ENCODE results near the gene MRPL28.

MRPL28 gene

DNA sequence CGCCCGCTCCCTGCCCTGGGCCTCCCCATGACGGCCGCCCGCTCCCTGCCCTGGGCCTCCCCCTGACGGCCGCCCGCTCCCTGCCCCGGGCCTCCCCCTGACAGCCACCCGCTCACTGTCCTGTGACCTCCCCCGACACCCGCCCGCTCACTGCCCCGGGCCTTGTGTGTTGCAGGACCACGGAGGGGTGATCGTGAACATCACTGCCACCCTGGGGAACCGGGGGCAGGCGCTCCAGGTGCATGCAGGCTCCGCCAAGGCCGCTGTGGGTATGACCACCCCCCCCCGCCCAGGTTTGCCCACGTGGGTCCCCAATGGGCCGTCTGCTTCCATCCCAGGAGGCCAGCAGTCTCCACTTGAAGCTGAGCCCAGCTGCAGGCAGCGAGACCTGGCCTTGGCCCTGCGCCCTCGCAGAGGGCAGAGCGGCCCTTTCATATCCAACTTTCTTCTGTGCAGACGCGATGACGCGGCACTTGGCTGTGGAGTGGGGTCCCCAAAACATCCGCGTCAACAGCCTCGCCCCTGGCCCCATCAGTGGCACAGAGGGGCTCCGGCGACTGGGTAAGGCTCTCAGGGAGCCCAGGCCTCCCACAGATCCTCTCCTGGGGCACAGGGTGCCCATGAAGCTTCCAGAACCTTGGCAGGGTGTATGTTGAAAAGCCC lies 40.3 kb upstream of the MRPL28 start:
- H3K36me3 ChIP-seq (ENCODE audit: control insufficient read depth, low read length): no peaks in the 10 kb centered on the region
- no peaks in the 10 kb centered on the region for H4K20me1 ChIP-seq (ENCODE audit: control insufficient read depth, insufficient read depth, low read depth, low read length)
- no peak overlapping the region for H3K4me2 ChIP-seq (ENCODE audit: low read length)
- H3F3A ChIP-seq (ENCODE audit: control insufficient read depth, insufficient read depth): no peaks in the 10 kb centered on the region
- no peaks in the 10 kb centered on the region for H3K9me3 ChIP-seq (ENCODE audit: control insufficient read depth, insufficient read depth, low read length)
- H3K4me3 ChIP-seq (ENCODE audit: low read length): no peak overlapping the region
- H3K4me1 ChIP-seq (ENCODE audit: control insufficient read depth, low read length): no peaks in the 10 kb centered on the region
- H3K27me3 ChIP-seq (ENCODE audit: control insufficient read depth, low read length): no peaks in the 10 kb centered on the region
- H3K9me2 ChIP-seq (replicated peaks; ENCODE audit: control insufficient read depth, low read length): no peaks in the 10 kb centered on the region
- TF ChIP-seq, protein P1, sequence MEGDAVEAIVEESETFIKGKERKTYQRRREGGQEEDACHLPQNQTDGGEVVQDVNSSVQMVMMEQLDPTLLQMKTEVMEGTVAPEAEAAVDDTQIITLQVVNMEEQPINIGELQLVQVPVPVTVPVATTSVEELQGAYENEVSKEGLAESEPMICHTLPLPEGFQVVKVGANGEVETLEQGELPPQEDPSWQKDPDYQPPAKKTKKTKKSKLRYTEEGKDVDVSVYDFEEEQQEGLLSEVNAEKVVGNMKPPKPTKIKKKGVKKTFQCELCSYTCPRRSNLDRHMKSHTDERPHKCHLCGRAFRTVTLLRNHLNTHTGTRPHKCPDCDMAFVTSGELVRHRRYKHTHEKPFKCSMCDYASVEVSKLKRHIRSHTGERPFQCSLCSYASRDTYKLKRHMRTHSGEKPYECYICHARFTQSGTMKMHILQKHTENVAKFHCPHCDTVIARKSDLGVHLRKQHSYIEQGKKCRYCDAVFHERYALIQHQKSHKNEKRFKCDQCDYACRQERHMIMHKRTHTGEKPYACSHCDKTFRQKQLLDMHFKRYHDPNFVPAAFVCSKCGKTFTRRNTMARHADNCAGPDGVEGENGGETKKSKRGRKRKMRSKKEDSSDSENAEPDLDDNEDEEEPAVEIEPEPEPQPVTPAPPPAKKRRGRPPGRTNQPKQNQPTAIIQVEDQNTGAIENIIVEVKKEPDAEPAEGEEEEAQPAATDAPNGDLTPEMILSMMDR (IDR thresholded peaks at IDR 0.05; ENCODE audit: low read depth, low read length, poor library complexity, severe bottlenecking): no peak
- TF ChIP-seq EZH2phosphoT487 (IDR thresholded peaks at IDR 0.05; ENCODE audit: borderline replicate concordance, low read length): no peak
- H3K27ac ChIP-seq (ENCODE audit: low read depth, low read length): no peak overlapping the region
- no peaks in the 10 kb centered on the region for H3K79me2 ChIP-seq (ENCODE audit: control insufficient read depth, low read length)

DNA sequence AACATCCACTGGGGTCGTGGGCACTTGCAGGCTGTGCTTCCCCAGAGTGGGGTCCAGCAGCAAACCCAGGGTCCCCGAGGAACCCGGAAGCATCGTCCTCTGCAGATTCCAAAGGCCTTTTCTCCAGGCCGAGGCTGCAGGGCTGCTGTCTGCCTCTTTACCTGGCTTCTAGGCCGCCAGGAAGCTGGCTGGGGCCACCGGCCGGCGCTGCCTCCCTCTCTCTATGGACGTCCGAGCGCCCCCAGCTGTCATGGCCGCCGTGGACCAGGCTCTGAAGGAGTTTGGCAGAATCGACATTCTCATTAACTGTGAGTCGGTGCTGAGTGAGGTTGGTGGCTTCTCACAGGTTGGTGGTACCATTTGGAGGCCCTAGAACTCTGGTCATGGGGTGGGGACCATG lies 36.9 kb upstream of the MRPL28 start:
- H4K20me1 ChIP-seq (ENCODE audit: control insufficient read depth, insufficient read depth, low read depth, low read length): no peaks in the 10 kb centered on the region
- no peaks in the 10 kb centered on the region; the same call in 1 of the 2 replicates for H3F3A ChIP-seq (ENCODE audit: control insufficient read depth, insufficient read depth)

DNA sequence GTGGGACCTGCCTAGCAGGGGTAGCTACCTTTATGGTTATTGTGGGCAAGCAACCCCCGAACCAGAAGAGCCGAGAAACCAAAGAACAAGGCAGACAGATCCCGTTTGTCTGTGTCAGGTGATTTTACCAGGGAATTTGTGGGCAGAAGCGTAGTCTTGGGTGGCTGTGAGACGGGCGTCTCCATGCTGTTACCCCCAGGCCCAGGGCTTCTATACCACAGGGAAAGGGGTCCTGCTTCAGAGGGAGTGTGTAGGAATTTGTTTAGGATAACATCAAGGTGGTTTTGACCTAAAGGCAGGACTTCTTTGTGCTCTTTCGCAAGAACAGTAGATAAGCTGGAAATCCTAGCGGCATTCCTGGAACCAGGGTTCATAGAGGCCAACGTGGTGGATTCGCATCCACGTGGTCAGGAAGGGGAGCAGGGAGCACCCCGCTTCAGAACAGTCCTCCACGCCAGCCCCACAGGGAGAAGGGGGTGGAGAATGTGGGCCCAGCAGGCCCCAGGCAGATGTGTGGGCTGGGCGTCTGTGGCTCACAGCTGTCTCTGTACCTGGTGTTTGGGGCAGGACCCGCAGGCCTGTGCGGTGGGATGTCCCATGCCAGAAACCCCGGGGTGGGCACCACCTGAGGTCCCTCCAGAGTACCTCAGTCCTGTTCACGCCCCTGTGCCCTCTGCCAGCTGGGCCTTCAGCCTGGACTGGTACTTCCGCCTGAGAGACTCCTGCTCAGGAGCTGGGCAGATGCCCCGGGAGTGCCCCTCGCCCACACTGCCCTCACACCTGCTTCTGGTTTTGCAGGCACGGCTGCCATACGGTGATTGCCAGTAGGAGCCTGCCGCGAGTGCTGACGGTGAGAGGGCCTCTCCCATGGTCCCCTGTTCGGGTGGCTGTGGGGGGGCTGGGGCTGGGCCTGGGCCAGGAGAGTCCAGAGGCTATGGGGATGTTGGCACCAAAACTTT lies 35.5 kb upstream of the MRPL28 start:
- H3K4me1 ChIP-seq (ENCODE audit: control insufficient read depth, low read length): 0 out of 2 replicates have a peak, but pooled peaks cover 5% of the 10 kb centered on the region
- no peak overlapping the region for H3K27ac ChIP-seq (ENCODE audit: low read depth, low read length)
- no peak overlapping the region for H3K4me3 ChIP-seq (ENCODE audit: low read length)
- H3F3A ChIP-seq (ENCODE audit: control insufficient read depth, insufficient read depth): no peaks in the 10 kb centered on the region; the same call in 1 of the 2 replicates
- peaks cover 4% of the 10 kb centered on the region for H3K79me2 ChIP-seq (ENCODE audit: control insufficient read depth, low read length)
- H4K20me1 ChIP-seq (ENCODE audit: control insufficient read depth, insufficient read depth, low read depth, low read length): no peaks in the 10 kb centered on the region
- no peaks in the 10 kb centered on the region for H3K27me3 ChIP-seq (ENCODE audit: control insufficient read depth, low read length)
- no peaks in the 10 kb centered on the region for H3K9me3 ChIP-seq (ENCODE audit: control insufficient read depth, insufficient read depth, low read length)
- H3K4me2 ChIP-seq (ENCODE audit: low read length): no peak overlapping the region
- peaks cover 3% of the 10 kb centered on the region; the same call in 1 of the 2 replicates for H3K36me3 ChIP-seq (ENCODE audit: control insufficient read depth, low read length)
- no peaks in the 10 kb centered on the region for H3K9me2 ChIP-seq (replicated peaks; ENCODE audit: control insufficient read depth, low read length)
- TF ChIP-seq EZH2phosphoT487 (IDR thresholded peaks at IDR 0.05; ENCODE audit: borderline replicate concordance, low read length): no peak
- TF ChIP-seq, protein P1 (IDR thresholded peaks at IDR 0.05; ENCODE audit: low read depth, low read length, poor library complexity, severe bottlenecking): no peak

More for the DNA sequence above, 36.9 kb upstream of the MRPL28 start:
- Histone ChIP-seq H3K36me3 (ENCODE audit: control insufficient read depth, low read length) (no peaks in the 10 kb centered on the region), H3K27ac (ENCODE audit: low read depth, low read length) (no peak overlapping the region), H3K9me2 (replicated peaks; ENCODE audit: control insufficient read depth, low read length) (no peaks in the 10 kb centered on the region), H3K79me2 (ENCODE audit: control insufficient read depth, low read length) (no peaks in the 10 kb centered on the region), H3K4me2 (ENCODE audit: low read length) (no peak overlapping the region), H3K27me3 (ENCODE audit: control insufficient read depth, low read length) (no peaks in the 10 kb centered on the region), H3K4me1 (ENCODE audit: control insufficient read depth, low read length) (0 out of 2 replicates have a peak, but pooled peaks cover 3% of the 10 kb centered on the region), H3K9me3 (ENCODE audit: control insufficient read depth, insufficient read depth, low read length) (no peaks in the 10 kb centered on the region), H3K4me3 (ENCODE audit: low read length) (no peak overlapping the region)
- TF ChIP-seq, protein P1 (IDR thresholded peaks at IDR 0.05; ENCODE audit: low read depth, low read length, poor library complexity, severe bottlenecking): no peak
- TF ChIP-seq EZH2phosphoT487 (IDR thresholded peaks at IDR 0.05; ENCODE audit: borderline replicate concordance, low read length): no peak

Data from DOHH2 (cell line).